Liver (tissue), 9 donors: ENCODE data around the gene NLRP7. TPM values are rescaled to one million over a fixed set of nuclear protein-coding genes. Genes with fewer than 3 reads are reported as not detected.
"Not testable (repeated sequence)": the region's sequence is repeated elsewhere in the genome, so short reads cannot be mapped to it uniquely, and the experiment has no call there.

Experiments used
- DNase-seq: peaks from one replicate; pipeline ENCODE4 v3.0.0-alpha.2; 2017; ENCODE audit warnings: low spot score
- H3K27ac ChIP-seq, 2 donors: one replicate each; pipeline ENCODE4 v1.7.0; 2013; ENCODE audit warnings: inconsistent platforms in 2 of 2, low read length in 2 of 2, control low read depth in 1 of 2, low read depth in 1 of 2, mild to moderate bottlenecking in 1 of 2
- H3K27me3 ChIP-seq, 4 donors: one replicate each; pipeline versions ENCODE4 v1.6.1 to v1.7.0; 2013; ENCODE audit warnings: low read length in 3 of 4, inconsistent platforms in 1 of 4, mild to moderate bottlenecking in 1 of 4, moderate library complexity in 1 of 4; ENCODE audit not compliant: control insufficient read depth in 4 of 4, insufficient read depth in 4 of 4
- H3K36me3 ChIP-seq, 4 donors: one replicate each; pipeline versions ENCODE4 v1.6.1 to v1.7.0; 2013; ENCODE audit warnings: low read length in 3 of 4, mild to moderate bottlenecking in 3 of 4, low read depth in 1 of 4, moderate library complexity in 1 of 4; ENCODE audit not compliant: control insufficient read depth in 4 of 4, insufficient read depth in 3 of 4
- H3K4me1 ChIP-seq, 4 donors: one replicate each; pipeline versions ENCODE4 v1.6.1 to v1.7.0; 2013; ENCODE audit warnings: low read length in 3 of 4, mild to moderate bottlenecking in 3 of 4, moderate library complexity in 1 of 4; ENCODE audit not compliant: control insufficient read depth in 4 of 4, insufficient read depth in 4 of 4
- H3K4me3 ChIP-seq, 3 donors: one replicate each; pipeline versions ENCODE4 v1.6.1 to v1.7.0; 2013; ENCODE audit warnings: low read length in 3 of 3, control low read depth in 1 of 3, low read depth in 1 of 3, mild to moderate bottlenecking in 1 of 3
- H3K9ac ChIP-seq, 2 donors: one replicate each; pipeline ENCODE4 v1.7.0; 2013; ENCODE audit warnings: low read length in 2 of 2, mild to moderate bottlenecking in 2 of 2, moderate library complexity in 2 of 2, control low read depth in 1 of 2, low read depth in 1 of 2
- H3K9me3 ChIP-seq, 4 donors: one replicate each; pipeline versions ENCODE4 v1.6.1 to v1.7.0; 2013; ENCODE audit warnings: low read length in 3 of 4; ENCODE audit not compliant: control insufficient read depth in 4 of 4
- ATF3 ChIP-seq: IDR thresholded peaks from 2 replicates; pipeline ENCODE4 v1.6.1; 2016; ENCODE audit warnings: antibody characterized with exemption
- CTCF ChIP-seq: fragments of 150-350 bp; IDR thresholded peaks from 2 replicates; pipeline ENCODE4 v1.5.1; 2017; ENCODE audit warnings: improper control_type of control experiment, low read depth, low read length; ENCODE audit not compliant: missing input control
- EGR1 ChIP-seq, 2 donors: IDR thresholded peaks; 2 replicates each; pipeline ENCODE4 v1.6.1; 2016 to 2018; ENCODE audit warnings: antibody characterized with exemption in 2 of 2, low read depth in 2 of 2
- FOXA1 ChIP-seq: IDR thresholded peaks from 2 replicates; pipeline ENCODE4 v1.6.1; 2016; ENCODE audit warnings: antibody characterized with exemption
- FOXA2 ChIP-seq: IDR thresholded peaks from 2 replicates; pipeline ENCODE4 v1.6.1; 2016; ENCODE audit warnings: antibody characterized with exemption
- GABPA ChIP-seq, 2 donors: IDR thresholded peaks in 1 of 2; conservative IDR thresholded peaks in 1 of 2; 2 replicates each; pipeline ENCODE4 v1.6.1; 2016; ENCODE audit warnings: antibody characterized with exemption in 2 of 2, mild to moderate bottlenecking in 1 of 2, moderate library complexity in 1 of 2
- HNF4A ChIP-seq, 2 donors: conservative IDR thresholded peaks; 2 replicates each; pipeline ENCODE4 v1.6.1; 2016; ENCODE audit warnings: antibody characterized with exemption in 2 of 2, mild to moderate bottlenecking in 2 of 2
- HNF4G ChIP-seq: IDR thresholded peaks from 2 replicates; pipeline ENCODE4 v1.6.1; 2016; ENCODE audit warnings: antibody characterized with exemption
- JUND ChIP-seq, 2 donors: IDR thresholded peaks; 2 replicates each; pipeline ENCODE4 v1.6.1; 2016; ENCODE audit warnings: antibody characterized with exemption in 2 of 2
- MAX ChIP-seq: IDR thresholded peaks from 2 replicates; pipeline ENCODE4 v1.6.1; 2016; ENCODE audit warnings: antibody characterized with exemption
- NR2F2 ChIP-seq: IDR thresholded peaks from 2 replicates; pipeline ENCODE4 v1.6.1; 2016; ENCODE audit warnings: antibody characterized with exemption
- RAD21 ChIP-seq, 2 donors: IDR thresholded peaks; 2 replicates each; pipeline ENCODE4 v1.6.1; 2016; ENCODE audit warnings: antibody characterized with exemption in 2 of 2, mild to moderate bottlenecking in 2 of 2
- REST ChIP-seq: IDR thresholded peaks from 2 replicates; pipeline ENCODE4 v1.6.1; 2016; ENCODE audit warnings: antibody characterized with exemption, mild to moderate bottlenecking
- RXRA ChIP-seq, 2 donors: IDR thresholded peaks; 2 replicates each; pipeline ENCODE4 v1.6.1; 2017 to 2018; ENCODE audit warnings: antibody characterized with exemption in 2 of 2, mild to moderate bottlenecking in 1 of 2
- SP1 ChIP-seq: IDR thresholded peaks from 2 replicates; pipeline ENCODE4 v1.6.1; 2018; ENCODE audit warnings: antibody characterized with exemption, mild to moderate bottlenecking
- TAF1 ChIP-seq: conservative IDR thresholded peaks from 2 replicates; pipeline ENCODE4 v1.6.1; 2016; ENCODE audit warnings: antibody characterized with exemption, mild to moderate bottlenecking
- YY1 ChIP-seq: IDR thresholded peaks from 2 replicates; pipeline ENCODE4 v1.6.1; 2016; ENCODE audit warnings: antibody characterized with exemption, mild to moderate bottlenecking
- ZBTB33 ChIP-seq: IDR thresholded peaks from 2 replicates; pipeline ENCODE4 v1.6.1; 2016; ENCODE audit warnings: antibody characterized with exemption
- WGBS: extraction: QIAGEN DNeasy Blood & Tissue Kit; methylation state at CpG from one replicate; pipeline ENCODE4 v1.1.7; 2013; 5-methylcytosine and 5-hydroxymethylcytosine counted together
- polyA plus RNA-seq, 2 donors: library from polyadenylated mRNA; stranded (reverse) in 1 of 2; unstranded in 1 of 2; fragments of 200-250 nt in 1 of 2; fragments of >200 nt in 1 of 2; fragmentation: Nextera tagmentation in 1 of 2; extraction: Ambion mirVana in 1 of 2; gene quantifications; one replicate each; pipeline versions ENCODE4 v1.2.1 to v1.2.3, GENCODE V29; 2013 to 2015
- total RNA-seq, 2 donors: library from RNA; depleted of rRNA; stranded (reverse); fragments of >200 nt; gene quantifications; one replicate each; pipeline ENCODE4 v1.2.3, GENCODE V29; 2014
- donor health status: healthy.
- donor health status: healthy.
- donor health status: healthy.
- donor health status: healthy.
- donor health status: healthy.

NLRP7 gene
- total RNA-seq: not detected
- not detected for polyA plus RNA-seq

- TF ChIP-seq ZBTB33 (no peak), NR2F2 (no peak), GABPA (IDR thresholded peaks at IDR 0.05 in 1 of 2, conservative IDR thresholded peaks at IDR 0.05 in 1 of 2) (no peak), RXRA (IDR thresholded peaks at IDR 0.05) (no peak), YY1 (no peak), HNF4A (conservative IDR thresholded peaks at IDR 0.05) (no peak), RAD21 (IDR thresholded peaks at IDR 0.05) (no peak)
- Histone ChIP-seq H3K9me3 (peaks cover 0 to 2% (median 0%) of the 10 kb centered on the region in 4 donors), H3K27me3 (no peaks in the 10 kb centered on the region), H3K9ac (no peak within 1 kb of the TSS), H3K27ac (no peak within 1 kb of the TSS), H3K4me1 (no peaks in the 10 kb centered on the region), H3K36me3 (no peaks in the 10 kb centered on the region), H3K4me3 (no peak within 1 kb of the TSS)
- WGBS: 80% methylated on average over 8 of the region's 8 CpGs
- no peak for DNase-seq
Measured at GRCh38 chr19:54947381-54947780, at the start of gene NLRP7. Gene NLRP7, minus strand, starts transcription at chr19:54947530.

GRCh38 chr19:54995561-54995960, 48.2 kb upstream of the NLRP7 start:
- no peak overlapping the region for H3K9ac ChIP-seq
- H3K4me3 ChIP-seq: no peak overlapping the region
- no peak for DNase-seq
- WGBS: 71% methylated on average over 3 of the region's 3 CpGs
- H3K36me3 ChIP-seq: no peaks in the 10 kb centered on the region
- TF ChIP-seq REST (no peak), ATF3 (no peak), SP1 (no peak), ZBTB33 (no peak), RXRA (IDR thresholded peaks at IDR 0.05) (no peak), FOXA1 (no peak), JUND (IDR thresholded peaks at IDR 0.05) (no peak), HNF4A (conservative IDR thresholded peaks at IDR 0.05) (no peak), RAD21 (IDR thresholded peaks at IDR 0.05) (no peak), YY1 (no peak), FOXA2 (no peak), CTCF (no peak), HNF4G (no peak), EGR1 (IDR thresholded peaks at IDR 0.05; ENCODE audit: low read depth in 2 of 2) (no peak), MAX (no peak), GABPA (IDR thresholded peaks at IDR 0.05 in 1 of 2, conservative IDR thresholded peaks at IDR 0.05 in 1 of 2) (no peak), NR2F2 (no peak), TAF1 (no peak)
- no peaks in the 10 kb centered on the region for H3K27me3 ChIP-seq
- peaks cover 0 to 5% (median 1%) of the 10 kb centered on the region in 4 donors for H3K9me3 ChIP-seq
- no peak overlapping the region for H3K27ac ChIP-seq
- H3K4me1 ChIP-seq: no peaks in the 10 kb centered on the region

- H3K36me3 ChIP-seq, H3K27ac ChIP-seq, H3K27me3 ChIP-seq, H3K4me3 ChIP-seq, DNase-seq, H3K4me1 ChIP-seq, H3K9ac ChIP-seq, H3K9me3 ChIP-seq: not testable (repeated sequence)
- 87% methylated on average over 11 of the region's 11 CpGs for WGBS
Measured at GRCh38 chr19:54989531-54989930, 42.2 kb upstream of the NLRP7 start.
